ENCODE results near the gene SERPINA1.

Gene SERPINA1

DNA sequence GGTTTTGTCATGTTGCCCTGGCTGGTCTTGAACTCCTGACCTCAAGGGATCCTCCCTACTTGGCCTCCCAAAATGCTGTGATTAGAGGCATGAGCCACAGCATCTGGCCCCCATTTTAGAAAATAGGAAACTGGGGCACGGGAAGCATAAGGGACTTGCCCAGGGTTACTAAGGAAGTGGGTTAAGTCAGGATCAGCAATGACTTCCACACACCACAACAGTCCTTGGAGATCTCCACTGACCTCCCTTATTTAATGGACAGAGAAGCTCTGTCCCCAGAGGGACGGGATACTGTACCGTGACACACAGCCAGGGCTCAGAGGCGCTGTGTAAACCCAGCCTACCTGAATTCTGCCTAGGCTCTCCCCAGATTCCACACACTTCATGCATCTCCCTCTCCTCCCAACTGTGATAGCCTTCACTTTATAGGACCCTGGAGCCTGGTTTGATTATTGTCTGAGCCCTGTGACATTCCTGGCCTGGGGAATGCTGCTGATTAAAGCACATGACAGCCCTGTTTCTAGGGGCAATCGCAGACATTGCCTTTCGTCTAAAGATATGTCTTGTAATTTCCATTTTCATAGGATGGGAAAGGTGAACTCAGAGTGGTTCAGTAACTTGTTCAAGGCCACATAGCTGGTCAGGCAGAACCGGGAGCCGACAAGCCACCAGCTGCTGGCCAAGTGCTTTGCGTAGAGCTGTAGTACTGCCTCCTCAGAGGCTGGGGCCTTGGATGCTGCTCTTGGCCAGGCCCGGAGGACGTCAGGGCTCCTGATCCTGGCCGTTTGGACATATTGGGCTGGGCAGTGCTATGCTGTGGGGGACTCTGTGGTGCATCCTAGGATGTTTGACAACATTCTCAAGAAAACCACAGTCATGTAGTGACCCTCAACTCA lies 20.8 kb downstream of the SERPINA1 start:
- Histone ChIP-seq H3K4me2 (ENCODE audit: insufficient read depth, low read length) (no peak overlapping the region), H3K27ac (ENCODE audit: low read length) (no peak overlapping the region), H3K4me3 (ENCODE audit: low read depth in 1 of 2, low read length in 2 of 2) (no peak overlapping the region), H3K9me3 (ENCODE audit: insufficient read depth, low read length, severe bottlenecking) (no peaks in the 10 kb centered on the region), H3K27me3 (ENCODE audit: insufficient read depth, low read length, poor library complexity) (no peaks in the 10 kb centered on the region), H3K79me2 (ENCODE audit: insufficient read depth, low read length) (no peaks in the 10 kb centered on the region), H3K4me1 (ENCODE audit: insufficient read depth, low read length) (no peaks in the 10 kb centered on the region), H3K36me3 (ENCODE audit: insufficient read depth, low read length) (no peaks in the 10 kb centered on the region), H3K9ac (ENCODE audit: low read depth, low read length) (no peak overlapping the region), H2AFZ (ENCODE audit: low read depth, low read length) (no peak overlapping the region), H4K20me1 (ENCODE audit: insufficient read depth, low read length) (no peaks in the 10 kb centered on the region)
- TF ChIP-seq, protein P1, sequence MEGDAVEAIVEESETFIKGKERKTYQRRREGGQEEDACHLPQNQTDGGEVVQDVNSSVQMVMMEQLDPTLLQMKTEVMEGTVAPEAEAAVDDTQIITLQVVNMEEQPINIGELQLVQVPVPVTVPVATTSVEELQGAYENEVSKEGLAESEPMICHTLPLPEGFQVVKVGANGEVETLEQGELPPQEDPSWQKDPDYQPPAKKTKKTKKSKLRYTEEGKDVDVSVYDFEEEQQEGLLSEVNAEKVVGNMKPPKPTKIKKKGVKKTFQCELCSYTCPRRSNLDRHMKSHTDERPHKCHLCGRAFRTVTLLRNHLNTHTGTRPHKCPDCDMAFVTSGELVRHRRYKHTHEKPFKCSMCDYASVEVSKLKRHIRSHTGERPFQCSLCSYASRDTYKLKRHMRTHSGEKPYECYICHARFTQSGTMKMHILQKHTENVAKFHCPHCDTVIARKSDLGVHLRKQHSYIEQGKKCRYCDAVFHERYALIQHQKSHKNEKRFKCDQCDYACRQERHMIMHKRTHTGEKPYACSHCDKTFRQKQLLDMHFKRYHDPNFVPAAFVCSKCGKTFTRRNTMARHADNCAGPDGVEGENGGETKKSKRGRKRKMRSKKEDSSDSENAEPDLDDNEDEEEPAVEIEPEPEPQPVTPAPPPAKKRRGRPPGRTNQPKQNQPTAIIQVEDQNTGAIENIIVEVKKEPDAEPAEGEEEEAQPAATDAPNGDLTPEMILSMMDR (IDR thresholded peaks at IDR 0.05; ENCODE audit: borderline replicate concordance, extremely low read depth, low read length, poor library complexity, severe bottlenecking): no peak
- no peak for TF ChIP-seq EZH2 (IDR thresholded peaks at IDR 0.05; ENCODE audit: borderline replicate concordance, low read depth, low read length, severe bottlenecking)
- no peak for ATAC-seq (ENCODE audit: insufficient read depth, low read depth)
- DNase-seq: no peak

DNA sequence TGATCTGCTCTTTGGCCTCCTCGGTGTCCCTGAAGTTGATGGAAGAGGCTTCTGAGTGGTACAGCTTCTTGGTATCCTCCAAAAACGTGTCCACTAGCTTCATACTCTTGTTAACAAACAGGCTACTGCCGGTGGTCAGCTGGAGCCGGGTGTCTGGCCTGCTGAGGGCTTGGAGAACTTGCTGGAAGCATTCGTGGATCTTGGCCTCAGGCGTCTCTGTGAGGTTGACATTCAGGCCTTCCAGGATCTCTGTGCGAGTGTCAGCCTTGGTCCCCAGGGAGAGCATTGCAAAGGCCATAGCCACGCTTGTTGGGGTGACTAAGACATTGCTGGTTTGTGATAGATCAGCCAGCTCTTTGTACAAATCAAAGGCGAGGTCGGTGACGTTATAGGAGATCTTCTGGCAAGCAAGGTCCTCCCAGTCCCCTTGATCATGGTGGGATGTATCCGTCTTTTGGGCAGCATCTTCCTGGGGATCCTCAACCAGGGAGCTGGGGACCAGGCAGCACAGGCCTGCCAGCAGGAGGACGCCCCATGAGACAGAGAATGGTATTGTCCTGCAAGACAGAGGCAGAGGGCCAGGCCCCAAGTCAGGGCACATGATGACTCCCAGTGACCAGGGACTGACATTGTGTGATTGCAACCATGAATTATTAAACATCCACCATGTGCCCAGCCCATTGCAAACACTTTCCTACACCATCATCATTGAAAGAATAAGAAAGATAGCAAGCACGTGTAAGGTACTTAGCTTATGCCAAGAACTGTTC lies 22.1 kb downstream of the SERPINA1 start, which contains the start of gene SERPINA2:
Gene SERPINA2, minus strand, starts transcription at position 553 of the 770 bp plus-strand sequence.
- no peak for DNase-seq
- Histone ChIP-seq H4K20me1 (ENCODE audit: insufficient read depth, low read length) (no peaks in the 10 kb centered on the region), H3K9ac (ENCODE audit: low read depth, low read length) (no peak within 1 kb of the TSS), H3K4me3 (ENCODE audit: low read depth in 1 of 2, low read length in 2 of 2) (no peak within 1 kb of the TSS), H3K36me3 (ENCODE audit: insufficient read depth, low read length) (no peaks in the 10 kb centered on the region), H3K27me3 (ENCODE audit: insufficient read depth, low read length, poor library complexity) (no peaks in the 10 kb centered on the region), H3K4me2 (ENCODE audit: insufficient read depth, low read length) (no peak within 1 kb of the TSS), H2AFZ (ENCODE audit: low read depth, low read length) (no peak within 1 kb of the TSS), H3K4me1 (ENCODE audit: insufficient read depth, low read length) (no peaks in the 10 kb centered on the region), H3K27ac (ENCODE audit: low read length) (no peak within 1 kb of the TSS), H3K79me2 (ENCODE audit: insufficient read depth, low read length) (no peaks in the 10 kb centered on the region), H3K9me3 (ENCODE audit: insufficient read depth, low read length, severe bottlenecking) (no peaks in the 10 kb centered on the region)
- TF ChIP-seq, protein P1 (IDR thresholded peaks at IDR 0.05; ENCODE audit: borderline replicate concordance, extremely low read depth, low read length, poor library complexity, severe bottlenecking): no peak
- no peak for TF ChIP-seq EZH2 (IDR thresholded peaks at IDR 0.05; ENCODE audit: borderline replicate concordance, low read depth, low read length, severe bottlenecking)
- no peak for ATAC-seq (ENCODE audit: insufficient read depth, low read depth)

DNA sequence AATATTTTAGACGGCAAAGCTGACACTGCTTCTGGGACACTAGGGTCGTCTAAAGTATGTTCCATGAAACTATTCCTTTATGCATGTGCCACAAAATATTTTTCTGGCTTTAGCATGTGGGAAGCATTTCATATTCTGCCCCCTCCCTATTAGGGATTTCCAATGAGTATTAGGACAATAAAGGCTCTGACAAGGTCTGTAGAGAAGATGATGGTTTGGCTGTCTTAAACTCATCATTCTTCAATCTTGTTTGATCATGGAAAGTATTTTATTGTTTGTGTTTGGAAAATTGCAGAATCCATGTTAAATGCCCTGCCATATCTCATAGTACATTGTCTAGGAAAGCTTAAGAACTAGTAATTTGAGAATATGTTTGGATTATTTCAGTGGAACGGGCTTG lies 22.8 kb downstream of the SERPINA1 start:
- H3K27me3 ChIP-seq (ENCODE audit: insufficient read depth, low read length, poor library complexity): no peaks in the 10 kb centered on the region
- no peaks in the 10 kb centered on the region for H3K4me1 ChIP-seq (ENCODE audit: insufficient read depth, low read length)
- no peak overlapping the region for H3K4me3 ChIP-seq (ENCODE audit: low read depth in 1 of 2, low read length in 2 of 2)
- no peak overlapping the region for H3K9ac ChIP-seq (ENCODE audit: low read depth, low read length)
- H3K27ac ChIP-seq (ENCODE audit: low read length): no peak overlapping the region
- ATAC-seq (ENCODE audit: insufficient read depth, low read depth) (no peak), DNase-seq (no peak)
- H3K36me3 ChIP-seq (ENCODE audit: insufficient read depth, low read length): no peaks in the 10 kb centered on the region
- H3K9me3 ChIP-seq (ENCODE audit: insufficient read depth, low read length, severe bottlenecking): no peaks in the 10 kb centered on the region
- TF ChIP-seq, protein P1 (IDR thresholded peaks at IDR 0.05; ENCODE audit: borderline replicate concordance, extremely low read depth, low read length, poor library complexity, severe bottlenecking): no peak
- no peak for TF ChIP-seq EZH2 (IDR thresholded peaks at IDR 0.05; ENCODE audit: borderline replicate concordance, low read depth, low read length, severe bottlenecking)
- no peaks in the 10 kb centered on the region for H4K20me1 ChIP-seq (ENCODE audit: insufficient read depth, low read length)
- no peak overlapping the region for H2AFZ ChIP-seq (ENCODE audit: low read depth, low read length)
- no peak overlapping the region for H3K4me2 ChIP-seq (ENCODE audit: insufficient read depth, low read length)
- no peaks in the 10 kb centered on the region for H3K79me2 ChIP-seq (ENCODE audit: insufficient read depth, low read length)

Data from DND-41 (cell line).